Measurements from ENCODE around the gene RABGAP1. TPM values are rescaled to one million over a fixed set of nuclear protein-coding genes. Genes with fewer than 3 reads are reported as not detected.

The RABGAP1 gene
- total and polyA plus RNA-seq, 4 donors: 3.8 to 25.7 (median 10.5) TPM

GRCh38 chr9:122900791-122901190 lies 40.0 kb upstream of the RABGAP1 start:
- DNase-seq (ENCODE audit: low spot score): no peak
- Histone ChIP-seq H3K36me3 (ENCODE audit: control insufficient read depth in 4 of 4, insufficient read depth in 3 of 4, low read depth in 1 of 4, low read length in 3 of 4) (peaks cover 0 to 6% (median 0%) of the 10 kb centered on the region in 4 donors), H3K27me3 (ENCODE audit: control insufficient read depth in 4 of 4, insufficient read depth in 4 of 4, low read length in 3 of 4) (no peaks in the 10 kb centered on the region), H3K9me3 (ENCODE audit: control insufficient read depth in 4 of 4, low read length in 3 of 4) (no peaks in the 10 kb centered on the region), H3K4me1 (ENCODE audit: control insufficient read depth in 4 of 4, insufficient read depth in 4 of 4, low read length in 3 of 4) (peaks cover 5 to 23% (median 13%) of the 10 kb centered on the region in 4 donors), H3K9ac (ENCODE audit: low read depth in 1 of 2, low read length in 2 of 2) (no peak overlapping the region), H3K27ac (ENCODE audit: low read depth in 1 of 2, low read length in 2 of 2) (no peak overlapping the region), H3K4me3 (ENCODE audit: low read depth in 1 of 3, low read length in 3 of 3) (no peak overlapping the region)
- TF ChIP-seq HNF4G (IDR thresholded peaks at IDR 0.05) (no peak), YY1 (IDR thresholded peaks at IDR 0.05) (peak; percentile 31), GABPA (IDR thresholded peaks at IDR 0.05 in 1 of 2, conservative IDR thresholded peaks at IDR 0.05 in 1 of 2) (no peak), EGR1 (IDR thresholded peaks at IDR 0.05; ENCODE audit: low read depth in 2 of 2) (no peak), MAX (IDR thresholded peaks at IDR 0.05) (no peak), RXRA (IDR thresholded peaks at IDR 0.05) (no peak), ATF3 (IDR thresholded peaks at IDR 0.05) (no peak), FOXA2 (IDR thresholded peaks at IDR 0.05) (no peak)
- 63% methylated on average over 2 of the region's 2 CpGs for WGBS

DNA sequence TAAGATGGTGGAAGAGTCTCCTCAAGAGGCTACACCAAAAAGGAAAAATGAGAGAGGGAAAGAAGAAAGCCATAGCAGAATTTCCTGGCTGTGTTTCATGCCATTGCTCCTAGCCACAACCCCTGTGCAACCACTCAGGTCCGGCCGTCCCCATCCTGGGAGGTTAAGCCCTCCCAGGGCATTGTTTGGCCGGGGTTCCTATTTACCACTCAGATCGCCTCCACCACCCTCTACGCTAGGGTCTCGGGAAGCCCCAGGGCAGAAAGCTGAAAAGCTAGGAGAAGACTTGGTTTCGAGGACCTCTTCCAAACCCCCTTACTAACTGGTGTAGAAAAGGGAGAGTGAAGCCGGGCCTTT lies 36.4 kb upstream of the RABGAP1 start:
- WGBS: under 1% methylated on average over 8 of the region's 8 CpGs
- H3K27me3 ChIP-seq (ENCODE audit: control insufficient read depth in 4 of 4, insufficient read depth in 4 of 4, low read length in 3 of 4): no peaks in the 10 kb centered on the region
- H3K9ac ChIP-seq (ENCODE audit: low read depth in 1 of 2, low read length in 2 of 2): peak overlapping the region; percentile 88 to 90
- peaks cover 4 to 21% (median 13%) of the 10 kb centered on the region in 4 donors for H3K4me1 ChIP-seq (ENCODE audit: control insufficient read depth in 4 of 4, insufficient read depth in 4 of 4, low read length in 3 of 4)
- no peaks in the 10 kb centered on the region for H3K36me3 ChIP-seq (ENCODE audit: control insufficient read depth in 4 of 4, insufficient read depth in 3 of 4, low read depth in 1 of 4, low read length in 3 of 4)
- no peak for TF ChIP-seq JUND (IDR thresholded peaks at IDR 0.05)
- peak; percentile 26 for TF ChIP-seq TAF1 (conservative IDR thresholded peaks at IDR 0.05)
- H3K9me3 ChIP-seq (ENCODE audit: control insufficient read depth in 4 of 4, low read length in 3 of 4): no peaks in the 10 kb centered on the region
- H3K4me3 ChIP-seq (ENCODE audit: low read depth in 1 of 3, low read length in 3 of 3): peak overlapping the region; percentile 85 to 97 (median 93)
- no peak for DNase-seq (ENCODE audit: low spot score)
- H3K27ac ChIP-seq (ENCODE audit: low read depth in 1 of 2, low read length in 2 of 2): peak overlapping the region; percentile 82 to 86

DNA sequence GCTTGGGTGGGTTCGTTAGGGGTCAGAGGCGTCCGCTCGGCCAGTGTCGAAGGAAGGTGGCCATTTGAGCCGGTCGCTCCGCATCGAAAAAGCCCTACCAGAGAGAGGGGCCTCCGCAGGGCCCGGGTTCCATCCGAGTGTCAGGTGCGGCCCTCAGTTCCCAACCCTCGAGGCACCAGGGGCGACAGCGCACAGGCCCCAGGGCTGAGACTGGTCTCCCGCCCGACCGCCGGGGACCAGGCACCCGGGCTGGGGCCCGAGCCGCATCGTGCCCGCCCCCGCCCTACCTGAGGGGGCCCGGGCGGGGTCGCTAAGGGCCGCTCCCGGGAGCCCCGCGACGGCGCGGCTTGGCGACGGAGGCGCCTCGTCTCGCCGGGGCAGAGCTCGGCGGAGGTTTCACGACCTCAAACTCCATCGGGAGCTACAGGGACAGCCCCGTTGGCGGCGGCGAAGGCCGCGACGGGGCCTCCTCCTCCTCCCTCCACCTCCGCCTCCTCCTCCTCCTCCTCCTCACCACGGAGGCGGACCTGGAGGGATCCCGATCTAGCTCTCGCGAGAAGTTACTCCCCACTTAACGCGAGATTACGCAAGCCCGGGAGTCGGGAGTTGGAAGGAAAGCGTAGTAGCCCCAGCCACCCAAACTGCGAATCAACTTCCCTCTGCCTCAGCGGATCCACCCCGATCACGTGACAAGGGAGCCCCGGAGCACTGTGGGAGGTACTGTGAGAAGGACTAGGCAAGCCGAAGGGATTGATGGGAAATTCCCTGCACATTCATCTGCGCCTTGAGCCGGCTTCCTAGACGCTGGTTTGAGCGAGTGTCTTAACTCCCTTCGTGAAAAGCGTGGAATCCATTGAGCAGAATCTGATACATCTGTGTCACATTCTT lies 35.8 kb upstream of the RABGAP1 start, which contains the start of gene RC3H2:
Gene RC3H2 (minus strand): TSS at position 537 of the 888 bp plus-strand sequence. CDS start 7,850 bp downstream, outside the sequence.
- Histone ChIP-seq H3K9ac (ENCODE audit: low read depth in 1 of 2, low read length in 2 of 2) (peak within 1 kb of the TSS; percentile 88 to 90), H3K4me3 (ENCODE audit: low read depth in 1 of 3, low read length in 3 of 3) (peak within 1 kb of the TSS; percentile 85 to 97 (median 93)), H3K36me3 (ENCODE audit: control insufficient read depth in 4 of 4, insufficient read depth in 3 of 4, low read depth in 1 of 4, low read length in 3 of 4) (peaks cover 0 to 2% (median under 1%) of the 10 kb centered on the region in 4 donors), H3K4me1 (ENCODE audit: control insufficient read depth in 4 of 4, insufficient read depth in 4 of 4, low read length in 3 of 4) (peaks cover 4 to 21% (median 13%) of the 10 kb centered on the region in 4 donors), H3K27me3 (ENCODE audit: control insufficient read depth in 4 of 4, insufficient read depth in 4 of 4, low read length in 3 of 4) (no peaks in the 10 kb centered on the region), H3K27ac (ENCODE audit: low read depth in 1 of 2, low read length in 2 of 2) (peak within 1 kb of the TSS; percentile 82 to 86), H3K9me3 (ENCODE audit: control insufficient read depth in 4 of 4, low read length in 3 of 4) (no peaks in the 10 kb centered on the region)
- DNase-seq (ENCODE audit: low spot score): peak; percentile 94
- under 1% methylated on average over 77 of the region's 77 CpGs for WGBS
- TF ChIP-seq HNF4G (IDR thresholded peaks at IDR 0.05): no peak
- TF ChIP-seq SP1 (IDR thresholded peaks at IDR 0.05): peak; percentile 71
- TF ChIP-seq, protein P1, sequence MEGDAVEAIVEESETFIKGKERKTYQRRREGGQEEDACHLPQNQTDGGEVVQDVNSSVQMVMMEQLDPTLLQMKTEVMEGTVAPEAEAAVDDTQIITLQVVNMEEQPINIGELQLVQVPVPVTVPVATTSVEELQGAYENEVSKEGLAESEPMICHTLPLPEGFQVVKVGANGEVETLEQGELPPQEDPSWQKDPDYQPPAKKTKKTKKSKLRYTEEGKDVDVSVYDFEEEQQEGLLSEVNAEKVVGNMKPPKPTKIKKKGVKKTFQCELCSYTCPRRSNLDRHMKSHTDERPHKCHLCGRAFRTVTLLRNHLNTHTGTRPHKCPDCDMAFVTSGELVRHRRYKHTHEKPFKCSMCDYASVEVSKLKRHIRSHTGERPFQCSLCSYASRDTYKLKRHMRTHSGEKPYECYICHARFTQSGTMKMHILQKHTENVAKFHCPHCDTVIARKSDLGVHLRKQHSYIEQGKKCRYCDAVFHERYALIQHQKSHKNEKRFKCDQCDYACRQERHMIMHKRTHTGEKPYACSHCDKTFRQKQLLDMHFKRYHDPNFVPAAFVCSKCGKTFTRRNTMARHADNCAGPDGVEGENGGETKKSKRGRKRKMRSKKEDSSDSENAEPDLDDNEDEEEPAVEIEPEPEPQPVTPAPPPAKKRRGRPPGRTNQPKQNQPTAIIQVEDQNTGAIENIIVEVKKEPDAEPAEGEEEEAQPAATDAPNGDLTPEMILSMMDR (IDR thresholded peaks at IDR 0.05; ENCODE audit: low read depth, low read length, missing input control): no peak
- peak in 1 of 2 donors; percentile 74 for TF ChIP-seq EGR1 (IDR thresholded peaks at IDR 0.05; ENCODE audit: low read depth in 2 of 2)
- TF ChIP-seq NR2F2 (IDR thresholded peaks at IDR 0.05): no peak
- TF ChIP-seq FOXA2 (IDR thresholded peaks at IDR 0.05): no peak
- TF ChIP-seq TAF1 (conservative IDR thresholded peaks at IDR 0.05): no peak
- peak in 1 of 2 donors; percentile 38 for TF ChIP-seq RAD21 (IDR thresholded peaks at IDR 0.05)
- peak; percentile 21 to 22 for TF ChIP-seq HNF4A (conservative IDR thresholded peaks at IDR 0.05)
- no peak for TF ChIP-seq ATF3 (IDR thresholded peaks at IDR 0.05)
- TF ChIP-seq FOXA1 (IDR thresholded peaks at IDR 0.05): peak; percentile 51
- peak; percentile 30 to 50 for TF ChIP-seq RXRA (IDR thresholded peaks at IDR 0.05)
- TF ChIP-seq, protein P2, sequence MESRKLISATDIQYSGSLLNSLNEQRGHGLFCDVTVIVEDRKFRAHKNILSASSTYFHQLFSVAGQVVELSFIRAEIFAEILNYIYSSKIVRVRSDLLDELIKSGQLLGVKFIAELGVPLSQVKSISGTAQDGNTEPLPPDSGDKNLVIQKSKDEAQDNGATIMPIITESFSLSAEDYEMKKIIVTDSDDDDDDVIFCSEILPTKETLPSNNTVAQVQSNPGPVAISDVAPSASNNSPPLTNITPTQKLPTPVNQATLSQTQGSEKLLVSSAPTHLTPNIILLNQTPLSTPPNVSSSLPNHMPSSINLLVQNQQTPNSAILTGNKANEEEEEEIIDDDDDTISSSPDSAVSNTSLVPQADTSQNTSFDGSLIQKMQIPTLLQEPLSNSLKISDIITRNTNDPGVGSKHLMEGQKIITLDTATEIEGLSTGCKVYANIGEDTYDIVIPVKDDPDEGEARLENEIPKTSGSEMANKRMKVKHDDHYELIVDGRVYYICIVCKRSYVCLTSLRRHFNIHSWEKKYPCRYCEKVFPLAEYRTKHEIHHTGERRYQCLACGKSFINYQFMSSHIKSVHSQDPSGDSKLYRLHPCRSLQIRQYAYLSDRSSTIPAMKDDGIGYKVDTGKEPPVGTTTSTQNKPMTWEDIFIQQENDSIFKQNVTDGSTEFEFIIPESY (IDR thresholded peaks at IDR 0.05): peak; percentile 100
- peak in 1 of 2 donors; percentile 41 for TF ChIP-seq JUND (IDR thresholded peaks at IDR 0.05)
- peak; percentile 91 for TF ChIP-seq YY1 (IDR thresholded peaks at IDR 0.05)
- TF ChIP-seq MAX (IDR thresholded peaks at IDR 0.05): peak; percentile 62
